UCSD-AML1 (cell line): ENCODE measurements around the gene CHMP1A.
A peak's percentile ranks its signal among the peaks of the same experiment; 100 is the strongest.

ENCODE experiments used
- DNase-seq: peaks from one replicate; lab custom pipeline; 2025; ENCODE audit not compliant: unreplicated experiment; lab: John Stamatoyannopoulos, UW

CHMP1A gene

DNA sequence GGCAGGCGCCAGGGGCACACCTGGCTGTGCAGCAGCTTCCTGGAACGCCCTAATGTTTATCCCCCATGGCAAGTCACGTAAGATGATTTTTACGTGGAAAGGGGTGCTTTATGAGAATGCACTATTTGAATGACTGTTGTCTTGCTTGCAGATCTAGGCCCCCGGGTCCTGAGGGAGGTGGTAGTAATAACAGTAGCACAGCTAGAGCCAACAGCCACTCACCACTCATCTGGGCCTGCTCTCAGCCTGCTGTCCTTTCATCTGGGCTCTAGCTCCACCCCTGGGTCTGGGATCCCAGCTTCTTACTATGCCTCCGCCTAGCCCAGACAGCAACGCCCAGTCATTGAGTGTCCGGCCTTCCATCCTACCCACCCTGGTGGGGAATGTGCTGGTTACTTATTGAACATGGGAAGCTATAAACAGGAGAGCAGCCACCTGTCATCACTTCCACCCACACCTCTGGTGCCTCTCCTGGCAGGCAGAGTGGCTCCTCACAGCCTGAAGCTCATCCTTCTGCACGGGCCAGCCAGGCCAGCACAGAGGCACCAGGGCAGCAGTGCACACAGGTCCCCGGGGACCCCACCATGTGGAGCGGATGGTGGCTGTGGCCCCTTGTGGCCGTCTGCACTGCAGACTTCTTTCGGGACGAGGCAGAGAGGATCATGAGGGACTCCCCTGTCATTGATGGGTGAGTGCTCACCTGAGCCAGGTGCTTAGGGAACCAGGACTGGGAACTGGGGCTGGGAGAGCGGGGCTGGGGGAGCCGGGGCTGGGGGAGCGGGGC lies 27.5 kb downstream of the CHMP1A start:
- no peak for DNase-seq

DNA sequence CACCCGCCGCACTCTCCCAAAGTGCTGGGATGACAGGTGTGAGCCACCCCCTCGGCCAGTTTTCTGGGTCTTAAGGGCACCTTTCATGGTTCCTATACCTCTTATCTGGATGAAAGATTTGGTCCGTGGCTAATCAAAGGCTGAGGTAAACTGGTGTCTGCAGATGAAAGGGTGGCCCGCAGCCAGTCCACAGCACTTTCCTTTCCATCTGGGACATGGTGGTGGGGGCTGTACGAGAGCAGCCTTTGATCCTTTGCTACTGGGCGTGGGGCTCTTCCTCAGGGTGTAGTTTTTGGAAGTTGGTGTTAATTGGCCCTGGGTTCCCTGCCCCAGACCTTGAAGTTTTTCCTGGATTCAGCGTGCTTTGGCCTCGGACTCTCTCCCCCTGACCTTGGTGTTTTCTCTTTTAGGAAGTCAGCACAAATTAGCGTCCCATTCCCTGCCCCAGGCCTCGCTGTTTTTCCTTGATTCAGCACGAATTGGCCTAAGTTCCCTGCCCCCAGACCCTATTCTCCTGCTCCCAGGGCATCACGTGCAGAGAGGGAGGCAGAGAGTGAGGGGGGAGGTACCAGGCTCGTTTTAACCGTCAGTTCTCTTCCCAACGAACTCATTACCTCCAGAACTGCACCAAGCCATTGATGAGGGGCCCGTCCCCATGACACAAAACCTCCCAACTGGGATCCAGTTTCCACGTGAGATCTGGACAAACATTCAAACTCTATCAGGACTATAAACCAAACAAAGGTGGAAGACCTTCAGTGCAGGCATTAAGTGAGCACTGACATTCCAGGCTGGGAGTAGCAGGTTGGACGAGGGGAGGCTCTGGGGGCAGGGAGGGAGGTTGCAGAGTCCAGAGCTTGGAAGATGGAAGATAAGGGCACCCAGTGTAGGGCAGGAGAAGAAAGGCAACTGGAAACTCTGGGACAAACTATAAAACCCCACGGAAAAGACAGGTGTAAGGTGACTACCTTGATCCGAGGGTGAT lies 32.4 kb downstream of the CHMP1A start:
- no peak for DNase-seq

GRCh38 chr16:89623511-89624261 lies 33.8 kb downstream of the CHMP1A start:
- no peak for DNase-seq

DNA sequence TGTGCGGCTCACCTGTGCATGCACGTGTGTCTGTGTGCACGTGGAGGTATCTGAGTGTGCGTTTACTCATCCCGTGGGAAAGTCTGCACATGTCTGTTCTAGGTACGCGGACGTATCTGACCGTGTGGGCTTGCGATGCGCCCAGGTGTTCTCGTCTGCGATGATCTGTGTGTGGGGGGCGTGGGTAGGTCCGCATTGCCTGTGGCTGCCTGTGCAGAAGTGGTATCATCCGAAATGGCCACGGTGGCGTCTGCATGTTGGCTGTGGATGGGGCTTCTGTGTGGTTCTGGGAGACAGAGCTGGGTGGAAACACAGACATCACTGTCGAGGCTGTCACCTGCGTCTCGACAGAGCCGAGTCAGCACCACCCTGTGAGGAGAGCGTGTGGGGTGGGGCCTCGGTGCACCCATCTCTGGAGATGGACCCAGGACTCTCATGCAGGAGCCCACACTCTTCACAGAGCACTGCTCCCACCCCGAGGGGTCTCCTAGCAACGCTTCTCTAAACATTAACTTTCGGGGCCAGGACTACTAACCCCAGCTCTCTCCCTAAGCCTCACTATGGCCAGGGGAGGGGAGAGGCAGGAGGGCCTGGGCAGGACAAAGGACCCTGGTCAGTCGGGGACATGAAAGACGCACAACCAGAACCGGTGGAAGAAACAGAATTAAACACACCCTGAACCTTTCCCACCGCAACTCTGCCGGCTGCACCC lies 35.7 kb downstream of the CHMP1A start:
- DNase-seq, result no peak

DNA sequence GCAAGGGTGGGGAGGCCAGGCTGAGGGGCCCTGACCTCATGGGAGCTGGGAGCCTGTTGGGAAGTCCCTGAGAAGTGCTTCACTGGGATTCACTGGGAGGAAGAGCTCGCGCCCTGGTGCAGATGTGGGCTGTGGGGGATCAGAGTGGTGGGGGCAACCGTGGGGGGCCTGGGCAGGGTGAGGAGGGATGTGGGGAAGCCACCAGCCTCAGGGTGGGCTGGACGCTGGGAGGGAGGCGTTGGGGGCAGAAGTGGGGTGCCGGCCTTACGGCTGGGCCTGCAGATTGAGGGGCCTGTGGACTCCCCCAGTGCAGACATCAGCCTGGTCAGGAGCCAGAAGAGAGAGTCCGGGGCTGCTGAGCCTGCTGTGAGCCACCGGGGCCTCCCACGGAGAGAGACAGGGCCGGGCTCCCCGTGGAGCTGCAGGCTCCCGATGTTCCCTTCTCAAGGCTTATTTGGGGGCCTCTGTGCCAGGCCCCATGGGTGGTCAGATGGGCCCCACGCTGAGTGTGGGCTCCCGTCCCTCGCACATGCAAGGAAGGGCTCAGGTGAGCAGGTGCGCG lies 36.3 kb downstream of the CHMP1A start:
- no peak for DNase-seq

DNA sequence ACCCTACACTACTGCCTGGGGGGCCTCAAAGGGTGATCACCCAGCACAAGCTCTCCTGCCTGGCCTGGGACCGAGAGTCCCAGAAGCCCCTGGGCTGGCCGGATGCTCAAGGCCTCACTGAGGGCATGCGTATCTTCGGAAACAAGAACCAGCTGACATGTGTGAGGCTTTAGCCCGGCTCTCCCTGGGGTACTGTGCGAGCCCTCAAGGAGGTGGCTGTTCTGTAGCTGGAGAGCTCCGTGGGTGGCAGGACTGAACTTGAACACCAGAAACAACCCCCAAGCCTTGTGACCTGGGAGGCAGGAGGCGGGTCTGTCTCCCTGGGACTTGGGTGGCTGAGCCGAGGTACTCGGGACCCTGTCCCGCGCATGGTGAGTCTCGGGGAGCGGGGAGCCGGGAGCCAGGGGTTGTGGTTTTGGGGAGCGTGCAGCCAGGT lies 37.1 kb downstream of the CHMP1A start:
- no peak for DNase-seq

- DNase-seq, result no peak
Measured at GRCh38 chr16:89619840-89620239, 37.7 kb downstream of the CHMP1A start.

DNA sequence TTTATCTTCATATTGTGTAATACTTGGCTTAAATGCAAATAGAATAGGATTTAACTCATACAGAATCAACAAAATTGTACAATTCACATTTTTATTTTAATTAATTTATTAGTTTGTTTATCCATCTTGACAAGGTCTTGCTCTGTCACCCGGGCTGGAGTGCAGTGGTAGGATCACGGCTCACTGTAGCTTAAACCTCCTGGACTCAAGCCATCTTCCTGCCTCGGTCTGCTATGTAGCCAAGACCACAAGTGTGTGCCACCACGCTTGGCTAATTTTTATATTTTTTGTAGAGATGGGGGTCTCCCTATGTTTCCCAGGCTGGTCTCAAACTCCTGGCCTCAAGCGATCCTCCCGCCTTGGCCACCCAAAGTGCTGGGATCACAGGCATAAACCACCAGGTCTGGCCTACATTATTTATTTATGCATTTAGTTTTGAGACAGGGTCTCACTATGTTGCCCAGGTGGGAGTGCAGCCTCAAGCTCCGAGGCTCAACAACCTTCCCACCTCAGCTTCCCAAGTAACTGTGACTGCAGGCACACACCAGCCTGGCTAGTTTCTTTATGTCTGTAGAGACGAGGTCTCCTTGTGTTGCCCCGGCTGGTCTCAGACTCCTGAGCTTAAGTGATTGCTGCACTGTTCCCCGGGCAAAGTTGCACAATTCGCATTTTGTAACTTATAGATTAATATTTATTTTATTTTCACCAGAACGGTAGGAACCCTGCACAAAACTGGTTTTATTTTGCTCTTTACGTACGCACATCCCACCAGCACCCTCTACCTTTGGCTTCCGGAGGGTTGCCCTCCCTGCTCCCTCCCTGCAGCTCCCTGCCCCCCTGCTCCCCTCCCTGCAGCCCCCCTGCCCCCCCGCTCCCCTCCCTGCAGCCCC lies 39.2 kb downstream of the CHMP1A start:
- no peak for DNase-seq

GRCh38 chr16:89617036-89617435 lies 40.5 kb downstream of the CHMP1A start:
- no peak for DNase-seq

DNA sequence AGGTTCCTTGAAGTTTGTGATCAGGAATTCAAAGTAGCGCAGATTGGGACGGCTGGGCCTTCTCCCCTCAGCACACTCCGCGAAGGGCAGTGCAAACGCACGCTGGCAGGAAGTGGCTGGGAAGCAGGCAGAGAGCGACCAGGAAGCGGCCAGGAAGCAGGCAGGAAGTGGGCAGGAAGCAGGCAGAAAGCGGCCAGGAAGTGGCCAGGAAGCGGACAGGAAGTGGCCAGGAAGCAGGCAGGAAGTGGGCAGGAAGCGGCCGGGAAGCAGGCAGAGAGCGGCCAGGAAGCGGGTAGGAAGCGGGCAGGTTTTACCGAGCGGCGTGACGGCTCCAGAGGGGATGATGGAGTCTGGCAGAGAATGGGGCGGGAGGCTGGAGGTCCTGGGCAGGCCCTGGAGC lies 40.9 kb downstream of the CHMP1A start:
- peak; percentile 32 for DNase-seq

- DNase-seq, result peak; percentile 21
Measured at GRCh38 chr16:89615596-89616090, 41.9 kb downstream of the CHMP1A start.

GRCh38 chr16:89615176-89615575 lies 42.3 kb downstream of the CHMP1A start:
- no peak for DNase-seq

GRCh38 chr16:89613954-89614459 lies 43.5 kb downstream of the CHMP1A start:
- no peak for DNase-seq

DNA sequence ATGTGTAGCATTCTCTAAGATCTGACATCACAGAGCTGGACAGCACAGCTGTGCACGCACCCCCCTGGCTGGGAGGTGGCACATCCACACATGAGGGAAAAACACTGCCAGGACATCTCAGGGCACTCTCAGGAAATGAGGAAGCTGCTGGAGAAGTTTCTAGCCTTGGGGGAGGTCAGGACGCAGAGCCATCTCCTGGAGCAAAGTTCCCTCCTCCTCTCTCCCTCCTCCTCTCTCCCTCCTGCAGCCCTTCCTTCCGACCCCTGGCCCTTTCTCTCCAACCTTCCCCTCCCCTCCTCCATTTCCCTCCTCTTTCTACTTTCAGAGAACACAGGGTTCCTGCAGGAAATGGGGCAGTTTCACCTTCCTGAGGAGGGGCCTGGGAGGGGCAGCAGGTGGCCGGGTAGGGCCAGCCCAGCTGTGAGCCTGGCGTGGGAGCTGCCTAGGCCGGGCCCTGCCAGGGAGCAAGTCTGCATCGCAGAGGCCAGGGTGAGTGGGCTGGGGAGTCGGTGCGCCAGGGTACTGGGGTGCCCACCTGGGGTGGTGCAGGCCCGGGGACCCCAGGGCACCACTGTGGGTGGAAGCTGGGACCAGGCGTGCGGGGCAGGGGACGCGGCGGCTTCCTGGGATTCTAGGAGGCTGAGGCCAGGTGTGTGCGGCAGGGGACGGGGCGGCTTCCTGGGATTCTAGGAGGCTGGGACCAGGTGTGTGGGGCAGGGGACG lies 44.1 kb downstream of the CHMP1A start, which contains the start of gene DPEP1:
Gene DPEP1 (plus strand): TSS at position 412 of the 723 bp plus-strand sequence. CDS start 16,769 bp downstream, outside the sequence.
- DNase-seq, result peak; percentile 59

DNA sequence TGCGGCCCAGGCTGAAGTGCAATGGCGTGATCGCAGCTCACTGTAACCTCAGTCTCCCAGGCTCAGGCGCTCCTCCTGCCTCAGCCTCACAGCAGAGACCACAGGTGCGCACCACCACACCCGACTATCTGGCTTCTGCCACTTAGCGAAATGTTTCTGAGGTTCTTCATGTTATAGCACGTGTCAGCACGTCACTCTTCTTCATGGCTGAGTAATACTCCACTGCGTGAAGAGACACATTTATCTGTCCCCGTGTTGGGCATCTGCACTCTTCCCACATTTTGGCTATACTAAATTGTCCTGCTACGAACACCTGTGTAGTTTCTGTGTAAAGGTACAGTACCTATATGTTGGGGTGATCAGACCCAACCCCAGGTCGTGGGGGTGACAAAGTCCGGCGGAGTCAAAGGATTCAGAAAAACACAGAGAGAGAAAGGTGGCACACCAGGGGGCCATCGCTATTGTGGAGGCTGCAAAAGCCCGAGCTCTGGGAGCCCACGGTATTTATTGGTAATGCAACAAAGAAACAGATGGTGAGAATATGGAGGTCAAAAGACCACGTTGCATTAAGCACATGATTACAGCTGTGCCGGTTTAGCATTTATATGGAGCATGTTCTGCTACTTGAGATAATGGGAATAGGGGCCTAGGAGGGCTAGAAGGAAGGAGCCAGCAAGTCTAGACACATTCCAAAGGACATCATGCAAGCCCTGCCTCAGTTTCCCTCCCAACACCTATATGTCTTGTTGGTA lies 44.9 kb downstream of the CHMP1A start:
- no peak for DNase-seq

- DNase-seq, result no peak
Measured at GRCh38 chr16:89610108-89610453, 47.4 kb downstream of the CHMP1A start.

DNA sequence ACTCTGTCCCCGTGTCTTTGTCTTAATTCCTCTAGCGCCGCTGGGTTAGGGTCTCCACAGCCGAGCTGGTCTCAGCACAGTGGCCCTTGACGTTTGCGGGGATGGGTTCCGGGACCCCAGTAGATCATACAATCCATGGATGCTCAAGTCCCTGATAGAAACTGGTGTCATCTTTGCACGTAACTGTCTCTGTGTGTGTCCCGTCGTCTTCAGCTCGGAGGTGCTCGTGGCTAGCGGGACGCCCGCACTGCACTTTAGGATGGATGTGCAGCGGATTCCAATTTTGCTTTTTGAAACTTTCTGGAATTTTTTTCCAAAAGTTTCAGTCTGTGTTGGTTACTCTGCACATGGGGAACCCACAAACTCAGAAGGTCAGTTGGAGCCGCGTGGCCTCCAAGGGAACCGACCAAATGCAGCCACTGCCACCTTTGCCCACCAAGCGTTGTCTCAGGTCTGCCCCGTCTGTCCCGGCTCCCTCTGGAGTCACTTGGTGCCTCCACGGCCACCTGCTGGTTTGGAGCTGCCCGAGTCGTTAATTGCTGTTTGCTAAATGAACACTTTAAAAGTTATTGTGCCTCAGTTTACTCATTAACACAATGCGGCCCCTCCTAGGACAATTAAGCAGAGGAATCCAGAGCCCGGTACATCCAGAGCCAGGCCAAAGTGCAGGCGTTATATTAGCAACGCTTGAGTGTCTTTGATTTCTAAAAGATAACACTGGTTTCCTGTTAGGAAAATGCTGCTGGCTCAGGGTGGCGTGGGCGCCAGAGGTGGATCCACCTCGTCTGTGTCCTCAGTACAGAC lies 49.4 kb downstream of the CHMP1A start:
- no peak for DNase-seq
